SK-N-SH (cell line): ENCODE measurements around the gene PIP5KL1. TPM values are rescaled to one million over a fixed set of nuclear protein-coding genes. Genes with fewer than 3 reads are reported as not detected.
A peak's percentile ranks its signal among the peaks of the same experiment; 100 is the strongest.

ENCODE experiments used
- CTCF ChIA-PET: fragments of 300-600, 350-600 bp; formaldehyde crosslinking; extraction: SDS; loops from one replicate; lab custom pipeline; 2021; lab: Yijun Ruan, JAX
- POLR2A ChIA-PET: fragments of 350-600 bp; sonication (Branson Sonifier 250); formaldehyde crosslinking; extraction: SDS; loops from one replicate; lab custom pipeline; 2020; ENCODE audit warnings: antibody characterized with exemption, inconsistent platforms; lab: Yijun Ruan, JAX
- DNase-seq: peaks from one replicate; pipeline ENCODE4 v3.0.0; 2012
- H2AFZ ChIP-seq: fragments of 200-600 bp; sonication (generic); 2 replicates; pipeline ENCODE4 v1.8.1; 2016; ENCODE audit warnings: antibody characterized with exemption, mild to moderate bottlenecking, low read depth
- H3F3A ChIP-seq: fragments of 200-600 bp; sonication (generic); replicated peaks from 2 replicates; pipeline ENCODE3; 2016; ENCODE audit warnings: antibody characterized with exemption, mild to moderate bottlenecking; ENCODE audit not compliant: insufficient read depth
- H3K27ac ChIP-seq, 2 experiments: fragments of 200-500 bp in 1 of 2; fragments of 200-600 bp in 1 of 2; sonication (Bioruptor generic) in 1 of 2; sonication (generic), shearing (Covaris generic) in 1 of 2; 2 replicates each; pipeline versions ENCODE4 v1.5.1 to v1.6.1; 2014 to 2016; ENCODE audit warnings: low read depth in 2 of 2, inconsistent platforms in 1 of 2, low read length in 1 of 2, mild to moderate bottlenecking in 1 of 2, mixed read lengths in 1 of 2
- H3K27me3 ChIP-seq: fragments of 200-600 bp; sonication (generic), shearing (Covaris generic); 2 replicates; pipeline ENCODE4 v1.6.1; 2016; ENCODE audit warnings: mixed run types; ENCODE audit not compliant: insufficient read depth
- H3K36me3 ChIP-seq, 2 experiments: fragments of 200-500 bp in 1 of 2; fragments of 200-600 bp in 1 of 2; sonication (Bioruptor generic) in 1 of 2; sonication (generic) in 1 of 2; replicated peaks in 1 of 2; 2 replicates each; pipeline versions ENCODE3 to v1.5.1; 2014 to 2016; ENCODE audit warnings: low read length in 1 of 2, mild to moderate bottlenecking in 1 of 2; ENCODE audit not compliant: insufficient read depth in 2 of 2, control insufficient read depth in 1 of 2
- H3K4me1 ChIP-seq, 2 experiments: fragments of 200-500 bp in 1 of 2; fragments of 200-600 bp in 1 of 2; sonication (Bioruptor generic) in 1 of 2; sonication (generic), shearing (Covaris generic) in 1 of 2; 2 replicates each; pipeline versions ENCODE4 v1.5.1 to v1.6.1; 2014 to 2016; ENCODE audit warnings: low read depth in 1 of 2, low read length in 1 of 2, mixed run types in 1 of 2; ENCODE audit not compliant: insufficient read depth in 2 of 2, control insufficient read depth in 1 of 2
- H3K4me2 ChIP-seq: fragments of 200-600 bp; sonication (generic), shearing (Covaris generic); 2 replicates; pipeline ENCODE4 v1.6.1; 2017; ENCODE audit warnings: mixed run types
- H3K4me3 ChIP-seq, 2 experiments: fragments of 200-500 bp in 1 of 2; fragments of 200-600 bp in 1 of 2; sonication (Bioruptor generic) in 1 of 2; sonication (generic), shearing (Covaris generic) in 1 of 2; 2 replicates each; pipeline versions ENCODE4 v1.5.1 to v1.8.1; 2014 to 2016; ENCODE audit warnings: low read depth in 2 of 2, inconsistent platforms in 1 of 2, low read length in 1 of 2, mild to moderate bottlenecking in 1 of 2, mixed read lengths in 1 of 2, moderate library complexity in 1 of 2
- H3K79me2 ChIP-seq: fragments of 200-600 bp; sonication (generic); 2 replicates; pipeline ENCODE4 v1.8.1; 2017; ENCODE audit warnings: mild to moderate bottlenecking; ENCODE audit not compliant: insufficient read depth
- H3K9ac ChIP-seq: fragments of 200-600 bp; sonication (generic); 2 replicates; pipeline ENCODE4 v1.6.1; 2017; ENCODE audit warnings: mixed run types
- H3K9me2 ChIP-seq: fragments of 200-600 bp; sonication (generic); 2 replicates; pipeline ENCODE4 v1.6.1; 2017; ENCODE audit warnings: mixed run types
- H3K9me3 ChIP-seq: fragments of 200-600 bp; sonication (generic); 2 replicates; pipeline ENCODE4 v1.6.1; 2017; ENCODE audit warnings: mixed run types, mild to moderate bottlenecking, moderate library complexity
- H4K20me1 ChIP-seq: fragments of 200-600 bp; sonication (generic); 2 replicates; pipeline ENCODE4 v1.6.1; 2017; ENCODE audit warnings: mild to moderate bottlenecking, mixed run types; ENCODE audit not compliant: insufficient read depth
- ELF1 ChIP-seq: IDR thresholded peaks from 2 replicates; pipeline ENCODE4 v1.4.0; 2012
- EP300 ChIP-seq, 2 experiments: IDR thresholded peaks; 2 replicates each; pipeline versions ENCODE4 v1.4.0 to v1.6.1; 2012; ENCODE audit warnings: borderline replicate concordance in 1 of 2, low read depth in 1 of 2, low read length in 1 of 2
- FOSL2 ChIP-seq: IDR thresholded peaks from 2 replicates; pipeline ENCODE4 v1.4.0; 2012; ENCODE audit warnings: low read depth, mild to moderate bottlenecking, moderate library complexity, borderline replicate concordance
- FOXJ3 ChIP-seq: sonication (generic); formaldehyde crosslinking; IDR thresholded peaks from 2 replicates; pipeline ENCODE4 v1.5.1; 2020; ENCODE audit warnings: mild to moderate bottlenecking, missing genetic modification reagents
- GABPA ChIP-seq: IDR thresholded peaks from 2 replicates; pipeline ENCODE4 v1.4.0; 2012; ENCODE audit warnings: low read depth, mild to moderate bottlenecking
- MXI1 ChIP-seq: IDR thresholded peaks from 2 replicates; pipeline ENCODE4 v1.6.1; 2012; ENCODE audit warnings: mild to moderate bottlenecking, low read depth, low read length, improper control_type of control experiment
- POLR2AphosphoS5 ChIP-seq: IDR thresholded peaks from 2 replicates; pipeline ENCODE4 v1.6.1; 2012; ENCODE audit warnings: low read depth, low read length
- RFX5 ChIP-seq: IDR thresholded peaks from 2 replicates; pipeline ENCODE4 v1.6.1; 2012; ENCODE audit warnings: mild to moderate bottlenecking, improper control_type of control experiment, low read length
- RXRA ChIP-seq: IDR thresholded peaks from 2 replicates; pipeline ENCODE4 v1.4.0; 2012; ENCODE audit warnings: low read depth, mild to moderate bottlenecking, borderline replicate concordance
- SIN3A ChIP-seq: IDR thresholded peaks from 2 replicates; pipeline ENCODE4 v1.6.1; 2012; ENCODE audit warnings: low read depth, mild to moderate bottlenecking, low read length, moderate library complexity, borderline replicate concordance
- TEAD4 ChIP-seq: IDR thresholded peaks from 2 replicates; pipeline ENCODE4 v1.4.0; 2012; ENCODE audit warnings: mild to moderate bottlenecking, borderline replicate concordance; ENCODE audit not compliant: insufficient read depth
- WGBS: methylation state at CpG from one replicate; pipeline ENCODE4 v1.1.6; 2017; ENCODE audit warnings: low lambda C conversion rate; 5-methylcytosine and 5-hydroxymethylcytosine counted together
- polyA plus RNA-seq, 3 experiments: library from polyadenylated mRNA; depleted of rRNA; stranded (reverse); fragments of >200 nt; gene quantifications; 2 replicates each; pipeline ENCODE4 v1.2.3, GENCODE V29; 2012
- TF ChIP-seq, protein P1 (sequence below): fragments of 150-350 bp; IDR thresholded peaks from 2 replicates; pipeline ENCODE4 v1.6.1; 2017; ENCODE audit warnings: antibody characterized with exemption, low read length, low read depth, borderline replicate concordance

The PIP5KL1 gene
- polyA plus RNA-seq, 1 of the 3 experiments (the other 2 are of a cell fraction) = 4.0 TPM

DNA sequence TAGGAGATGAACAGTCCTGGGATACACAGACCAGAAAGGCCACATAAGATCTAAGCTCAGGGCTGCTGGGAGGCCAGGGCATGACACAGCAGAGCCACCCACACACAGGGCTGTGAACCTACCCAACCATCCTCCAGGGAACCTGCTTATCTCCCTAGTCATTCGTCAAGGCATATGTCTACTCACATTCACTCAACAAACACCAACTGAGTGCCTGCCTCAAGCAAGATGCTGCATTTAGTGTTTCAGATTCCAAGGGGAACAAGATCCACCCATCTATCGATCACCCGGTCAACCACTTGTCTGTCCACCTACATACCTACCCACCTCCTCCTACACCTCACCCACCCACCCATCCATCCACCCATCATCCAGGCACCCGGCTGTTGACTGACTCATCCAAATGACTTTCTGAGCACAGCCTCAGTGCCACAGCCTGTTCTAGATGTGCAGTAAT lies 5.2 kb upstream of the PIP5KL1 start:
- no peak for DNase-seq
- no peak overlapping the region for H2AFZ ChIP-seq
- TF ChIP-seq MXI1 (no peak), ELF1 (no peak), FOXJ3 (CRISPR knock-in tag) (no peak), GABPA (no peak), RFX5 (no peak), TEAD4 (no peak), FOSL2 (no peak), POLR2AphosphoS5 (no peak), SIN3A (no peak), EP300 (IDR thresholded peaks at IDR 0.05; ENCODE audit: borderline replicate concordance in 1 of 2, low read depth in 1 of 2, low read length in 1 of 2) (no peak), RXRA (no peak)
- TF ChIP-seq, protein P1, sequence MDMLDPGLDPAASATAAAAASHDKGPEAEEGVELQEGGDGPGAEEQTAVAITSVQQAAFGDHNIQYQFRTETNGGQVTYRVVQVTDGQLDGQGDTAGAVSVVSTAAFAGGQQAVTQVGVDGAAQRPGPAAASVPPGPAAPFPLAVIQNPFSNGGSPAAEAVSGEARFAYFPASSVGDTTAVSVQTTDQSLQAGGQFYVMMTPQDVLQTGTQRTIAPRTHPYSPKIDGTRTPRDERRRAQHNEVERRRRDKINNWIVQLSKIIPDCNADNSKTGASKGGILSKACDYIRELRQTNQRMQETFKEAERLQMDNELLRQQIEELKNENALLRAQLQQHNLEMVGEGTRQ = no peak
- peaks cover 3 to 12% of the 10 kb centered on the region in 2 experiments for H3K36me3 ChIP-seq
- H3K79me2 ChIP-seq = peaks cover 46% of the 10 kb centered on the region
- peak overlapping the region; percentile 86; the same call in 1 of the 2 replicates for H3K9ac ChIP-seq
- ChIA-PET CTCF (interaction anchor here (1.1 to 3.8 kb wide), 4 partner anchors 9 to 99 kb away, joined by 3 to 32 read pairs (median 12); no protein-coding TSS in a partner anchor), POLR2A (no interaction called here)
- H3K4me3 ChIP-seq = peak overlapping the region; percentile 78 to 95
- H3K9me3 ChIP-seq = no peaks in the 10 kb centered on the region
- H3K9me2 ChIP-seq = no peaks in the 10 kb centered on the region
- WGBS = 65% methylated on average over 4 of the region's 4 CpGs
- 0 out of 2 replicates have a peak, but pooled peaks cover 6% of the 10 kb centered on the region for H4K20me1 ChIP-seq
- peaks cover 12% of the 10 kb centered on the region for H3F3A ChIP-seq
- peak overlapping the region; percentile 91 for H3K4me2 ChIP-seq
- no peaks in the 10 kb centered on the region for H3K27me3 ChIP-seq
- peak overlapping the region in 1 of 2 experiments; percentile 18; a peak in 1 of 4 replicates for H3K27ac ChIP-seq
- H3K4me1 ChIP-seq = peaks cover 18 to 40% of the 10 kb centered on the region in 2 experiments

DNA sequence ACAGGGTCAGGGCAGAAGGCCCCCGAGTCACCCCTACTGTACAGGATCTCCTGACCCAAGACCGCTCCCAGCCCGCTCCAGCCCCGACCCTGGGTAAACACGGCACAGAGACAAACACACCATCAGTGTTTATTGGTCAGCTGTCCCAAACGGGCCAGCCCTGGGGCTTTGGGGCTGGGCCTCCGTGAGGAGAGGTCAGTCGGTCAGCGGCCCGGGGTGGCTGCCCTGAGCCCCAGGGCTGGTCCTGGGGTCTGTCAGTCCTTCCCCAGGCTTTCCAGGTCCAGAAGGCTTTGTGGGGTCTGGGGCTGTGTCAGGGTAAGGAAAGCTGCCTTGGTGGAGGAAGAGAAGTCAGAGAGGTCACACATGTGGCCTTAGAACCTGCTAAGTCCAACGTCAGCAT lies 4.4 kb upstream of the PIP5KL1 start:
- Histone ChIP-seq H3F3A (peaks cover 12% of the 10 kb centered on the region), H2AFZ (no peak overlapping the region), H4K20me1 (0 out of 2 replicates have a peak, but pooled peaks cover 6% of the 10 kb centered on the region), H3K9me2 (no peaks in the 10 kb centered on the region), H3K27me3 (no peaks in the 10 kb centered on the region), H3K4me2 (peak overlapping the region; percentile 91; the same call in 1 of the 2 replicates), H3K27ac (no peak overlapping the region; a peak in 1 of 4 replicates), H3K9me3 (no peaks in the 10 kb centered on the region), H3K79me2 (peaks cover 46% of the 10 kb centered on the region), H3K9ac (no peak overlapping the region), H3K4me3 (no peak overlapping the region)
- 53% methylated on average over 2 of the region's 11 CpGs for WGBS
- POLR2A ChIA-PET = no interaction called here
- no peak for DNase-seq
- TF ChIP-seq POLR2AphosphoS5 = no peak
- no peak for TF ChIP-seq TEAD4
- TF ChIP-seq, all 33 proteins: peak for 0
- CTCF ChIA-PET = interaction anchor here (1.1 to 3.8 kb wide), 5 partner anchors 9 to 182 kb away, joined by 3 to 32 read pairs (median 7); no protein-coding TSS in a partner anchor
- peaks cover 3 to 7% of the 10 kb centered on the region in 2 experiments for H3K36me3 ChIP-seq
- H3K4me1 ChIP-seq = peaks cover 18 to 44% of the 10 kb centered on the region in 2 experiments
